Dermis microvascular lymphatic vessel endothelial cell (primary cell): ENCODE data around the gene ABHD2. TPM values are rescaled to one million over a fixed set of nuclear protein-coding genes. Genes with fewer than 3 reads are reported as not detected.
"Not testable (repeated sequence)": the region's sequence is repeated elsewhere in the genome, so short reads cannot be mapped to it uniquely, and the experiment has no call there.

ENCODE experiments used
- DNase-seq, 2 donors: peaks; one replicate each; pipeline versions ENCODE4 v3.0.0 to v3.0.0-alpha.2; 2010; ENCODE audit warnings: low read depth in 2 of 2
- total RNA-seq: library from RNA; depleted of rRNA; stranded (reverse); fragments of >200 nt; gene quantifications from 2 replicates; pipeline ENCODE4 v1.2.1, GENCODE V29; 2014

Gene ABHD2
- total RNA-seq, 1 donor from 2014 or later, result 32.1 TPM

GRCh38 chr15:89119489-89120478 lies 31.5 kb downstream of the ABHD2 start:
- DNase-seq, result peak in 1 of 2 donors; percentile 94

DNA sequence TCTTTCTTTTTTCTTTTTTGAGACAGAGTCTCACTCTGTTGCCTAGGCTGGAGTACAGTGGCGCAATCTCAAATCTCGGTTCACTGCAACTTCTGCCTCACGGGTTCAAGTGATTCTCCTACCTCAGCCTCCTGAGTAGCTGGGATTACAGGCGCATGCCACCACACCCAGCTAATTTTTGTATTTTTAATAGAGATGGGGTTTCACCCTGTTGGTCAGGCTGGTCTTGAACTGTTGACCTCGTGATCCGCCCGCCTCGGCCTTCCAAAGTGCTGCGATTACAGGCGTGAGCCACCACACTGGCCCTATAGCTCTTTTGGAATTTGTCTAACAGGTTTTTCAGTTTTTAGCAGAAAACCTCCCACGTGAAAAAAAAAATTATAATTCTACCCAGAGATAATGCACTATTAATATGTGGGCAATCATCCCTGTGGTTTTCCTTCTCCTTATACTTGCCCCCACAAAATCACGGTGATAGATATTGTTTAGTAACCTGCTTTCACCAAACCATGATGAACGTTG lies 32.3 kb downstream of the ABHD2 start:
- not testable (repeated sequence) for DNase-seq

GRCh38 chr15:89121414-89121813 lies 33.2 kb downstream of the ABHD2 start:
- DNase-seq, result peak in 1 of 2 donors; percentile 55

DNA sequence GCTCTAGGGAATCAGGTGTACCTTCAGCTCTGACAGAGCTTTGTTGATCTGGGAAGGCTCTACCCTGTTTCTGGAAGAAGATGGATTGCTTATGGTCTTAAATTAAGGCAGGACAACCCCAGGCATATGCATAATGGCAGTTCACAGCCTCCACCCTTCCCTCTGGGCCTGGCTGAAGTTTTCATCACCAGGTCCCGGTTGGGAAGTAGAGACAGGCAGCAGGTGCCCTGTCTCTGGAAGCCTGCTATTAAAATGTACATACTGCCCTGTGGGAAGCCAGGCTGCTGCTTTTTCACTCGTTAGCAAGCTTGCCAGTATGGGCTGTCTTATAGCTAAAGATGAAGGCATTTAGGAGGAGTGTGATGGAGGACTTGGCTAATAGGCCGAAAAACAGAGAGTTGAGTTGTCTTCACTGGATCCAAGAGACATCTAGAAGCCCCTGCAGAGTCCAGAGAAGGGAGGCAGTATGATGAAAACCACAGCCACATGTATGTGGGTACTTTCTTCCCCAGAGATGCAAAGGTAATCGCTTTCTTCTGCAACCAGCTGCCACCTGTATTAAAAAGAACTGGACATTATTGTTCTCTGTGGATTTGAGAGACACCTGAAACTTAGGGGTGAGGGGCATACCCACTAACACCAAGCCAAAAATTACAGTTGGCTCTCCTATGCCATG lies 34.4 kb downstream of the ABHD2 start:
- DNase-seq, result no peak

DNA sequence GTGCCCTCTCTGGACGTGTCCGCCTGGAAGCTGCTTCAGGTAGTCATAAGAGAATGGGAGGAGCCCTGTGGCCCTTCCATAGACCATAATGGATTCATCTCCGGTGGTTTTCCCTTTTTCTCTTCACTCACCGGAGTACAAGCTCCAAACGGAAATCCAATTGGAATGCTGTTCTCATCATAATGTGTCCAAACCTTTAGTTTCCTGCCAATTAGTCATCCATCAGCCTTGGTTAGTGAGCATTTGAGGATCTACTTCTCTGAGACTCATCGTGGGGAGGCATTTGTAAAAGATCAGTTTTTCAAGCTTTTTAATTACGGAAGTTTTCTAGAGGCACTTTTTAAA lies 34.9 kb downstream of the ABHD2 start:
- peak; percentile 68 to 91 for DNase-seq

GRCh38 chr15:89125088-89125826 lies 37.0 kb downstream of the ABHD2 start:
- no peak for DNase-seq

- no peak for DNase-seq
These were observed 37.8 kb downstream of the ABHD2 start for GRCh38 chr15:89126009-89126408.

DNA sequence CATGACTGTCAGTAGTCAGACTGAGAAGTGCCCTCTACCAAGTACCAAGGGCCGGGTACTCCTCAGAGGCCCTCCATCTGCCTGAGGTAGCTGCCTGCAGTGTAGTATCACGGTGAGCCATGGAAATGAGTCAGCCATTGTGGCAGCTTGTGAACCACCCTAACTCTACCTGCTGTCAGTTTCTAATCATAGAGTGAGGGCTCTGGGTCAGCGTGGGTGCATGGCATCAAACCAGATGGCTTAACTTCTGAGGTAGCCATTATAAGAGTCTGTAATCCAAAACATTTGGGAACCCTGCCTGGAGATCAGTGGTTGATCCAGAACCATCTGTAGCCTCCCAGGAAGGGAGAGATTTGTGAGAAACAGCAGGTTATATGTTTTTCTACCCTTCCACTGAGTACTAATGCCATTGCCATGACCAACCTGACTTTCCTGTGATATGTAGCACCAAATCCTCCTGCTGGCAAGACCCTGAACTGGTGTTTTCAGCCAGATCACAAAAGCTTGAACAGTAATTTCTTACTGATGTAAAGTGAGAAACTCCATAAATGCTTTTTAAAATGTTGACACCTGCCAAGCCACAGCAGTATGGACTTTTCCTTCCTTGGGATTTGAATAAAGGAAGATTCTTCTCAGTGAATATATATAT lies 38.9 kb downstream of the ABHD2 start:
- DNase-seq, result no peak

DNA sequence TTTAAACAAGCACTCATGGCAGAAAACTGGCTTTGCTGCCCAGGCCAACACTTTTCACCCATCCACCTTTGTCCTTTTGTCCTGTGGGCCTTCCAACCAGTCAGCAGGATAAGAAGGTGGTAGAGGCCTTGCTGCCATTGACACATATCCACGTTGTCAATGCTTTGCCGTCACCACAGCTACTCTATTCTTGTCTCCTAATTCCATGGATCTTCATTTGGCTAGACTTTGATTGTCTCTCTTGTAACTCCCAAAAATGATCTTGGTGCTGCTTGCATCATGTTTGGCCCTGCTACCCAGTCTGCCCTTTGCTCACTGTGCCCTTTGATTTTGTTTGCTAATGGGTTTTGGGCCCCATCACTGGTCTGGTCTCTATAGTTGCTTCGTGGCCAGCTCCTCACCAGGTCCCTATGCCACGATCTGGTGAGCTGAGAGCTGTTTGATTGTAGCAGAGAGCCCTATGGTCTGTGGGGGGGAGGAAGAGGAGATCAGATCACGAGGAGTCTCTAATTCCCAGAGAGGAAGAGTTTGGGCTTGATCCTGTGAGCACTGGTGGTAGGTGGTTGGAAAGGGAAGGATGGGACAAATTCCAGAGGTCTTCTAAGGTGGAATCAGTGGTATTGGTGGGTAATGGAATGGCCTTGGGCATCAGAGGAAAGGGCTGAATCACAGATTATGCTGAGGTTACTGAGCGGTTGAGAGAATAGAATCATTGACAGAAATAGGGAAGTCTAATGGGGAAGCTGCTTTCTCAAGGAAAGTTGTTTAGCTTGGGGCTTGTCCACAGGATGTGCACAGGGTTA lies 40.3 kb downstream of the ABHD2 start:
- DNase-seq, result no peak

DNA sequence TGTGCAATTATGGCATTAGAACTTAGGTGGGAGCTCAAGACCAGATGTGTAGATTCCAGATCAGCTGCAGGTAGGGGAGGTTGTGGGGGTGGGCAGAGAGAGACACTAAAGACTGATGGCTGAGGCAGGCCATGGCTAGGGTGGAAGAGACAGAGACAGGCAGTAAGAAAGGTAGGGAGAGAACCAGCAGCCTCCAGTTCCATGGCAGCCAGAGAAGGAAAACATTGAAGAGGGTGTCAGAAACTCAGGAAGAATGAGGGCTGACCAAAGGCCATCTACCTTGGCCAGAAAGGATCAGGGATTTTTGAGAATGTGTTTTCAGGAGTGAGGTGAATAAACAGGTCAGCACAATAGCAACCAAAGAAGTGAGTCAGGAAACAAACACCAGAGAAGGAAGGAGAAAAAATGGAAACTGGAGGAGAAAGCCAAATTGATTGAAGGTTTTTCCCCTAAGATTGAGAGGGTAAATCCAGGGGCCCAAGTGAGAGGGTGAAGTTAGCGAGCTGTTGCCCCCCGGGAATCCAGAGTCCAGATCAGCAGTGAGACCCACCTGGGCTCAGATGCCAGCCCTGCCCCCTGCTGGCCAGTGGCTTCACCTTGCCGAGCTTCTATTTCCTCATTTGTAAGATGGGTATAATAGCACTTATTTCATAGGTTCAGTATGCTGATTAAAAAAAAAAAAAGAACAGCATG lies 41.0 kb downstream of the ABHD2 start:
- peak in 1 of 2 donors; percentile 64 for DNase-seq

DNA sequence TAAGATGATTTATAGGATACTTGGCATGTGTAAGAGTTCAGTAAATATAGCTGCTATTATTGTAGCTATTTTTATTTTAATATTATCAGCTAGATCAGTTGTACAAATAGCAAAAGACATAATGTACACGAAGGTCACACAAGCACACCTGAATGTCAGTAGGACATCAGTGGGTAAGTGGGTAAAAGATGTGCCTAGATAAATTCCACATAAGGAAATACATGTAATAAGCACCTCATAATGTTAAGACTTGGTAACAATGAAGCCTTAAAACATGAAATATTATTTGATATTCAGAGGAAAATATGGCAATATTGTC lies 41.5 kb downstream of the ABHD2 start:
- DNase-seq, result no peak

GRCh38 chr15:89130201-89130600 lies 41.9 kb downstream of the ABHD2 start:
- DNase-seq, result peak; percentile 86 to 91

DNA sequence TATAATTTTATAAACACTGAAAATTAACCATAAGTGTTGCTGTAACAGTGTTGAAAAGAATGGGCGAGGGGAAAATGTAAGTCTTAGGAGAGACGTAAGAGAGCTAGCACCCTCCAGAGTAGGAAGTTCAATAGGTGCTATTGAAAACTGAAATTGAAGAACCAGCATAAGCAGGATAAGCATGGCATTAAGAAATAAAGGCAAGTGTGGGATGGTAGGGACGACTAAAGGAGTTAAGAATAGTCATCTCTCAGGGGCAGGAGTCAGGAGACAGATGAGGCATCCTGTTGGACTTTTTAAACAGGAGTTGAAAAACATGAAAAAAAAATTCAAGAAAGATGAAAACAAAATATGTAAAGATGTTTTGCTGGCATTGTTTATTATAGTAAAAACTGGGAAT lies 43.5 kb downstream of the ABHD2 start:
- DNase-seq, result no peak

DNA sequence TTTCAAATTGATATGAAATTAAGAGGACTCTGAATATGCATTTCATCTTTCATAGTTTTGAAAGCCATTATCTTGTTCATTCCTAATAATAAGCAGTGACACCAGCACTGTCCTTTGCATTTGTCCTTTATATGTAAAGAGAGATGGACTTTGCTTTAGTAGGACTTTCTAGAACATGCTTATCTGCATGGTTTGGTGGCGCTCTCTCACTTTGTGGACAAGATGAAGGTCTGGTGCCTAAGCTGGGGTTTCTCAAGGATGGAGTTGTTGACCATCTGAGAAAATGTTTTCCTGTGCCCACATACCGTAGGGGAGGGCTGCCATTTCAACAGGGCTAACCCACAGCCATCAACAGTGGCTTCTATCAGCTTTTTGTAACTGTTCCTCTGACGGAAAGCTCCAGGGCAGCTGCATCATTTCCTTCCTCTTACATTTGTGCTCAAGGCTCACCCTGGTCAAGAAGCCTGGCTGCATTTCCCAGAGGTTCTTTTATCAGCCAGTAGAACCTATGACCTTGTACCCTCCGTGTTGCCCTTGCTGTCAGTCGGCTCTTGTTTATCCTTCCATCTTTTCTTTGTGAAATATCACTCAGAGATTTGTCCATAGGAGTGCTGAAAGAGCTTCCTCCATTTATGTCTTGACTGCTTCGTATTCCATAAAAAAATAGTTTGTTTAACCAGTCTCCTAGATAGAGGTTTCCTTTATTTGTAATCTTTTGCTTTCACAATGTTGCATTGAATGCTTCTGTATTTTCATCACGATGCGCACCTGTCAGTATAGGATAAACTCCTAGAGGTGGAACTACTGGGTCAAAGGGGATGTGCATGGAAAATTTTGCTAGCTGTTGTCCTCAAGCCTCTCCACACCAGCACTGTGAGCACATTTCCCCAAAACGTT lies 44.6 kb downstream of the ABHD2 start:
- DNase-seq, result peak; percentile 77 to 78

GRCh38 chr15:89135387-89136077 lies 47.3 kb downstream of the ABHD2 start:
- DNase-seq, result not testable (repeated sequence)

DNA sequence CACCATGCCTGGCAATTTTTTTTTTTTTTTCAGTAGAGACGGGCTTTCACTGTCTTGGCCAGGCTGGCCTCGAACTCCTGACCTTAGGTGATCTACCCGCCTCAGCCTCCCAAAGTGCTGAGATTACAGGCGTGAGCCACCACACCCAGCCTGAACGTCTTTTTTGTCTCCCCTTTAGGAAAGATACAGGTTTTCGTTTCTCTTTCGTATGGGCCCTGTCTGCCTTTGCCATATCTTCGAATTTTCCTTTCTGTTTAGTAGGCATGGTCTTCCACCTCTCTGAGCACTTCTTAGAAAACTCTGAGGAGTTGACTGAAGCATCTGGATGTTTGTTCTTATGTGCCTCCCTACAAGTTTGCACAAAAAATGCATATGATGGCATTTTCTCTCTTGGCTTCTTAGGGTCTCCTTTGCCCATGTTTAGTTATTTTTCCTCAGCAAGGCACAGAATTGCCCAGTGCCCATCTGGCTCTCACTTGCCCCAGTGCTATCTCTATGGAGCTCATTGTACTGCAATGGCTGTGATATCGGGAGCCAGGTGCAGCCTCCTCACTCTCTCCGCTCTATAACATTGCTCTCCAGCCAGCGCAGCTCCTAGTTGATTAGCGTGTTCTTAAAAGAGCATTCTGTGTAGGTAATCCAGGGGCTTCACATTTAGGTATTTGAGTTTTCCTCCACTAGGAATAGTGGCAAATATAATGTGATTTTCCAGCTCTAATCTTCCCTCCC lies 48.0 kb downstream of the ABHD2 start:
- DNase-seq, result no peak
